ENCODE measurements around the gene TEX26. TPM values are rescaled to one million over a fixed set of nuclear protein-coding genes. Genes with fewer than 3 reads are reported as not detected.

TEX26 gene
- total and polyA plus RNA-seq, 10 of the 15 experiments (the other 5 are each of a cell fraction or from before 2014, with no cell fraction given), result not detected

GRCh38 chr13:31007417-31007816, 75.0 kb downstream of the TEX26 start (continued):
- TF ChIP-seq, protein P1, sequence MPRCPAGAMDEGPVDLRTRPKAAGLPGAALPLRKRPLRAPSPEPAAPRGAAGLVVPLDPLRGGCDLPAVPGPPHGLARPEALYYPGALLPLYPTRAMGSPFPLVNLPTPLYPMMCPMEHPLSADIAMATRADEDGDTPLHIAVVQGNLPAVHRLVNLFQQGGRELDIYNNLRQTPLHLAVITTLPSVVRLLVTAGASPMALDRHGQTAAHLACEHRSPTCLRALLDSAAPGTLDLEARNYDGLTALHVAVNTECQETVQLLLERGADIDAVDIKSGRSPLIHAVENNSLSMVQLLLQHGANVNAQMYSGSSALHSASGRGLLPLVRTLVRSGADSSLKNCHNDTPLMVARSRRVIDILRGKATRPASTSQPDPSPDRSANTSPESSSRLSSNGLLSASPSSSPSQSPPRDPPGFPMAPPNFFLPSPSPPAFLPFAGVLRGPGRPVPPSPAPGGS (IDR thresholded peaks at IDR 0.05; ENCODE audit: borderline replicate concordance, insufficient read depth, low read depth, low read length, poor library complexity, severe bottlenecking), result no peak
- TF ChIP-seq MTA3 (IDR thresholded peaks at IDR 0.05; ENCODE audit: borderline replicate concordance, low read length), result no peak
- TF ChIP-seq ZNF274 (IDR thresholded peaks at IDR 0.05; ENCODE audit: insufficient read depth, insufficient read length), result no peak
- TF ChIP-seq HCFC1 (IDR thresholded peaks at IDR 0.05; ENCODE audit: low read length), result no peak
- no peak for TF ChIP-seq BRCA1 (IDR thresholded peaks at IDR 0.05; ENCODE audit: low read depth, low read length)
- TF ChIP-seq, protein P2, sequence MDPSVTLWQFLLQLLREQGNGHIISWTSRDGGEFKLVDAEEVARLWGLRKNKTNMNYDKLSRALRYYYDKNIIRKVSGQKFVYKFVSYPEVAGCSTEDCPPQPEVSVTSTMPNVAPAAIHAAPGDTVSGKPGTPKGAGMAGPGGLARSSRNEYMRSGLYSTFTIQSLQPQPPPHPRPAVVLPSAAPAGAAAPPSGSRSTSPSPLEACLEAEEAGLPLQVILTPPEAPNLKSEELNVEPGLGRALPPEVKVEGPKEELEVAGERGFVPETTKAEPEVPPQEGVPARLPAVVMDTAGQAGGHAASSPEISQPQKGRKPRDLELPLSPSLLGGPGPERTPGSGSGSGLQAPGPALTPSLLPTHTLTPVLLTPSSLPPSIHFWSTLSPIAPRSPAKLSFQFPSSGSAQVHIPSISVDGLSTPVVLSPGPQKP (IDR thresholded peaks at IDR 0.05; ENCODE audit: low read depth, low read length), result no peak
- TF ChIP-seq CBFB (IDR thresholded peaks at IDR 0.05; ENCODE audit: low read depth), result no peak
- no peak for TF ChIP-seq SMAD5 (IDR thresholded peaks at IDR 0.05; ENCODE audit: low read depth)

- H4K20me1 ChIP-seq (ENCODE audit: control insufficient read depth, insufficient read depth), result no peaks in the 10 kb centered on the region
- H3K9me3 ChIP-seq (replicated peaks; ENCODE audit: control insufficient read depth, insufficient read depth, low read length), result no peaks in the 10 kb centered on the region
- DNase-seq (ENCODE audit: low read depth, low spot score) (no peak), ATAC-seq (peak; percentile 36; the same call in 1 of the 3 replicates), FAIRE-seq (peak; percentile 7)
- intact Hi-C loops (cut with micrococcal nuclease; ENCODE audit: unreplicated experiment) (no loop called here), in situ Hi-C loops (cut with MboI) (no loop called here)
- H3K4me2 ChIP-seq (ENCODE audit: control insufficient read depth, insufficient read depth), result no peak overlapping the region
- H3K36me3 ChIP-seq (ENCODE audit: control insufficient read depth in 2 of 2, insufficient read depth in 2 of 2, low read length in 1 of 2), result no peaks in the 10 kb centered on the region
- CTCF ChIA-PET, result interaction anchor here (0.6 to 5.1 kb wide), 3 partner anchors 29 to 773 kb away, joined by 3 to 16 read pairs (median 4); no protein-coding TSS in a partner anchor
- BruUV-seq (replicated peaks), result no TSS peak
- RAD21 ChIA-PET (ENCODE audit: unreplicated experiment), result interaction anchor here (1.2 kb wide), 1 partner anchor 18 kb away, joined by 3 read pairs; no protein-coding TSS in a partner anchor
- no peak overlapping the region for H3K27ac ChIP-seq (ENCODE audit: control insufficient read depth, insufficient read depth)
- H3K4me3 ChIP-seq, result no peak overlapping the region
- H3K79me2 ChIP-seq (ENCODE audit: control insufficient read depth, insufficient read depth, low read length), result no peaks in the 10 kb centered on the region
- no peak for TF ChIP-seq ATF7 (IDR thresholded peaks at IDR 0.05; ENCODE audit: low read depth)
- TF ChIP-seq EGR1 (IDR thresholded peaks at IDR 0.05; ENCODE audit: borderline replicate concordance in 1 of 2, low read depth in 2 of 2, low read length in 2 of 2), result no peak
- POLR2A ChIA-PET, result no interaction called here
- H3K9ac ChIP-seq (ENCODE audit: control insufficient read depth, insufficient read depth, low read length), result no peak overlapping the region
- H3K27me3 ChIP-seq (replicated peaks in 1 of 2; ENCODE audit: control insufficient read depth in 2 of 2, insufficient read depth in 2 of 2, low read length in 1 of 2), result no peaks in the 10 kb centered on the region
- H2AFZ ChIP-seq (ENCODE audit: control insufficient read depth, low read depth, low read length), result no peak overlapping the region
- peaks cover 14% of the 10 kb centered on the region for H3K4me1 ChIP-seq (ENCODE audit: control insufficient read depth, insufficient read depth, low read length)
- WGBS (ENCODE audit: insufficient coverage, insufficient replicate concordance, low lambda C conversion rate, missing lambda C conversion rate), result 56% methylated on average over 7 of the region's 7 CpGs
- SMC1A ChIA-PET (ENCODE audit: uncharacterized antibody, unreplicated experiment), result interaction anchor here (1.0 kb wide), 1 partner anchor 36 kb away, joined by 4 read pairs; no protein-coding TSS in a partner anchor
Measured at GRCh38 chr13:31008400-31009115, 76.1 kb downstream of the TEX26 start.

Data from GM12878 (cell line).